Parathyroid adenoma (tissue), 2 donors: ENCODE data around the gene MINK1.

ENCODE experiments used
- H2AFZ ChIP-seq: fragments of 300-600 bp; sonication (generic); one replicate; pipeline ENCODE4 v1.7.0; 2017; ENCODE audit warnings: antibody characterized with exemption, mild to moderate bottlenecking
- H3K27ac ChIP-seq: fragments of 300-600 bp; sonication (generic); one replicate; pipeline ENCODE4 v1.7.0; 2017
- H3K27me3 ChIP-seq: fragments of 300-600 bp; sonication (generic); one replicate; pipeline ENCODE4 v1.7.0; 2017; ENCODE audit warnings: low read length; ENCODE audit not compliant: control insufficient read depth, insufficient read depth
- H3K36me3 ChIP-seq: fragments of 300-600 bp; sonication (generic); one replicate; pipeline ENCODE4 v1.7.0; 2017; ENCODE audit warnings: low read length; ENCODE audit not compliant: control insufficient read depth, insufficient read depth
- H3K4me1 ChIP-seq: fragments of 300-600 bp; sonication (generic); one replicate; pipeline ENCODE4 v1.7.0; 2017; ENCODE audit warnings: control low read depth
- H3K4me2 ChIP-seq: fragments of 300-600 bp; sonication (generic); one replicate; pipeline ENCODE4 v1.7.0; 2017; ENCODE audit warnings: low read length
- H3K4me3 ChIP-seq: fragments of 300-600 bp; sonication (generic); one replicate; pipeline ENCODE4 v1.7.0; 2017; ENCODE audit warnings: low read depth, low read length
- H3K79me2 ChIP-seq: fragments of 300-600 bp; sonication (generic); one replicate; pipeline ENCODE4 v1.7.0; 2017; ENCODE audit warnings: control low read depth
- H3K9ac ChIP-seq: fragments of 300-600 bp; sonication (generic); one replicate; pipeline ENCODE4 v1.7.0; 2017; ENCODE audit warnings: mild to moderate bottlenecking
- H3K9me3 ChIP-seq: fragments of 300-600 bp; sonication (generic); one replicate; pipeline ENCODE4 v1.7.0; 2017; ENCODE audit warnings: low read length; ENCODE audit not compliant: control insufficient read depth
- TF ChIP-seq, protein P1 (sequence below): fragments of 300-600 bp; sonication (generic); IDR thresholded peaks from one replicate; pipeline ENCODE4 v1.7.0; 2017; ENCODE audit warnings: antibody characterized with exemption, mild to moderate bottlenecking
- donor health status: primary hyperparathyroidism.

MINK1 gene

DNA sequence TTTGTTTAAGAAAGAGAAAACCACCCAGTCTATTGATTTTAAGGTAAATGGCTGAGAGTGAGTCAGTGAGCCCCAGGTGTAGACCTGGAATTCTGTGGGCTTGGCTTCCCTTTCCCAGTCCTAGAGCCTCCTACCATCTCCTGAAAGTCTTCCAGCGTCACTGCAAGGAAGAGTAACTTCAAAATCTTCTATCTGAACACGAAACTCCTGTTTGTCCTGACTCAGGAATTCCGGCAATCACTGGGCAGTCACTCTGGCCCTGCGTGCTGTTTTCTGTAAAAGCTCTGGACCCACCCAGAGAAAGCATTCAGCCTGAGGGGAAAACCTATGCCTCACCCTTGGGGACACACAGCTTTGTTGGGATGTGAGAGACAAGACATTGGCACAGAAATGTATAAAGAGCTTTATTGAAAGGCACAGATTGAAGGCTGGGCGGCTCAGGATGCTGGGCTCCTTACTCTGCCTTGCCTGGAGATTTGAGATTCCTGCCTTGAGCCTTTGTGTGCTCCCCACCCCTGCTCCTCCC, 15.9 kb downstream of the MINK1 start:
- Histone ChIP-seq H3K4me3 (no peak overlapping the region), H3K79me2 (peaks cover 44% of the 10 kb centered on the region), H3K4me2 (no peak overlapping the region), H3K9ac (no peak overlapping the region), H3K27ac (no peak overlapping the region), H3K36me3 (no peaks in the 10 kb centered on the region), H2AFZ (no peak overlapping the region), H3K9me3 (no peaks in the 10 kb centered on the region), H3K4me1 (peaks cover 12% of the 10 kb centered on the region), H3K27me3 (no peaks in the 10 kb centered on the region)
- TF ChIP-seq, protein P1, sequence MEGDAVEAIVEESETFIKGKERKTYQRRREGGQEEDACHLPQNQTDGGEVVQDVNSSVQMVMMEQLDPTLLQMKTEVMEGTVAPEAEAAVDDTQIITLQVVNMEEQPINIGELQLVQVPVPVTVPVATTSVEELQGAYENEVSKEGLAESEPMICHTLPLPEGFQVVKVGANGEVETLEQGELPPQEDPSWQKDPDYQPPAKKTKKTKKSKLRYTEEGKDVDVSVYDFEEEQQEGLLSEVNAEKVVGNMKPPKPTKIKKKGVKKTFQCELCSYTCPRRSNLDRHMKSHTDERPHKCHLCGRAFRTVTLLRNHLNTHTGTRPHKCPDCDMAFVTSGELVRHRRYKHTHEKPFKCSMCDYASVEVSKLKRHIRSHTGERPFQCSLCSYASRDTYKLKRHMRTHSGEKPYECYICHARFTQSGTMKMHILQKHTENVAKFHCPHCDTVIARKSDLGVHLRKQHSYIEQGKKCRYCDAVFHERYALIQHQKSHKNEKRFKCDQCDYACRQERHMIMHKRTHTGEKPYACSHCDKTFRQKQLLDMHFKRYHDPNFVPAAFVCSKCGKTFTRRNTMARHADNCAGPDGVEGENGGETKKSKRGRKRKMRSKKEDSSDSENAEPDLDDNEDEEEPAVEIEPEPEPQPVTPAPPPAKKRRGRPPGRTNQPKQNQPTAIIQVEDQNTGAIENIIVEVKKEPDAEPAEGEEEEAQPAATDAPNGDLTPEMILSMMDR, result no peak

DNA sequence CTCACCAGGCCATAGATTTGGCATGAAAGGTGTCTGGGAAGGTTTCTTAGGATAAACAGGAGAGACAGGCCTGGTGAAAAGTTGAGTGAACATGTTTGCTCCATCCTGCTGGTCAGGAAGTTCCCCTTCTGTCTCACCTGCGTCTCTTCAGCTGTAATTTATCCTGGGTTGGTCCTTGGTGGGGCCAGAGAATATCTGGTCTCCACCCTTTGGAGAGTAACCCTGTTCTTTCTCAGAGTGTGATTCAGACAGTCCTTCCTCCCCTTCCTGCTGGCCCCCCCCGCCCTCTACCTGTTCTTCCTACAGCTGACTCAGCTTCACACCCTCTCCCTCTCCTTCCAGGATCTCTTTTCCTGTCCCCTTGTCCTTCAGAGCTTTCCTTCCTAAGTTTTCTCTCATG, 17.1 kb downstream of the MINK1 start:
- Histone ChIP-seq H3K4me3 (no peak overlapping the region), H2AFZ (no peak overlapping the region), H3K27me3 (no peaks in the 10 kb centered on the region), H3K9ac (no peak overlapping the region), H3K4me1 (peaks cover 12% of the 10 kb centered on the region), H3K4me2 (peak overlapping the region; percentile 41), H3K27ac (no peak overlapping the region), H3K9me3 (no peaks in the 10 kb centered on the region), H3K79me2 (peaks cover 43% of the 10 kb centered on the region), H3K36me3 (no peaks in the 10 kb centered on the region)
- TF ChIP-seq, protein P1, result no peak

GRCh38 chr17:4851084-4851483, 17.9 kb downstream of the MINK1 start:
- H3K36me3 ChIP-seq, result no peaks in the 10 kb centered on the region
- H3K4me3 ChIP-seq, result no peak overlapping the region
- no peaks in the 10 kb centered on the region for H3K9me3 ChIP-seq
- no peak overlapping the region for H3K9ac ChIP-seq
- no peaks in the 10 kb centered on the region for H3K27me3 ChIP-seq
- TF ChIP-seq, protein P1, result no peak
- no peak overlapping the region for H3K27ac ChIP-seq
- H3K79me2 ChIP-seq, result peaks cover 36% of the 10 kb centered on the region
- H3K4me2 ChIP-seq, result peak overlapping the region; percentile 41
- peaks cover 10% of the 10 kb centered on the region for H3K4me1 ChIP-seq
- H2AFZ ChIP-seq, result no peak overlapping the region

DNA sequence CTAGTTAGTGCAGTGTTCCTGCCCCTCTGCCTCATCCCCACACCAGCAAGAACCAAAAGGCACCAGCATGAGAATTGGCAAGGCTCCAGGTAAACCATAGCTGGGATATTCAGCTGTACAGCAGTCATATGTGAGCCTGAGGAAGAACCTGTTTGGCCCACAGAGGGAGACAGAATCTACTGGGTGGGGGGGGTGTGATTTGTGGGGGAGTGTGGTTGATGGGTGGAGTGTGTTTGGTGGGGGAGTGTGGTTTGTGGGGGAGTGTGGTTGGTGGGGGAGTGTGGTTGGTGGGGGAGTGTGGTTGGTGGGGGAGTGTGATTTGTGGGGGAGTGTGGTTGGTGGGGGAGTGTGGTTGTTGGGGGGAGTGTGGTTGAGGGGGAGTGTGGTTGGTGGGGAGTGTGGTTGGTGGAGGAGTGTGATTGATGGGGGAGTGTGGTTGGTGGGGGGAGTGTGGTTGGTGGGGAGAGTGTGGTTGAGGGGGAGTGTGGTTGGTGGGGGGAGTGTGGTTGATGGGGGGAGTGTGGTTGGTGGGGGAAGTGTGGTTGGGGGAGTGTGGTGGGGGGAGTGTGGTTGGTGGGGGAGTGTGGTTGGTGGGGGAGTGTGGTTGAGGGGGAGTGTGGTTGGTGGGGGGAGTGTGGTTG, 19.5 kb downstream of the MINK1 start:
- H3K9ac ChIP-seq, result no peak overlapping the region
- no peaks in the 10 kb centered on the region for H3K27me3 ChIP-seq
- H3K27ac ChIP-seq, result no peak overlapping the region
- H3K4me1 ChIP-seq, result peaks cover 11% of the 10 kb centered on the region
- peaks cover 27% of the 10 kb centered on the region for H3K79me2 ChIP-seq
- no peak overlapping the region for H2AFZ ChIP-seq
- no peaks in the 10 kb centered on the region for H3K36me3 ChIP-seq
- TF ChIP-seq, protein P1, result no peak
- H3K4me2 ChIP-seq, result no peak overlapping the region
- no peak overlapping the region for H3K4me3 ChIP-seq
- no peaks in the 10 kb centered on the region for H3K9me3 ChIP-seq

GRCh38 chr17:4853208-4853671, 20.1 kb downstream of the MINK1 start:
- Histone ChIP-seq H3K4me1 (peaks cover 15% of the 10 kb centered on the region), H3K9ac (no peak overlapping the region), H3K27ac (no peak overlapping the region)

More at GRCh38 chr17:4853208-4853671, 20.1 kb downstream of the MINK1 start:
- Histone ChIP-seq H3K27me3 (no peaks in the 10 kb centered on the region), H3K4me2 (no peak overlapping the region), H3K36me3 (no peaks in the 10 kb centered on the region), H2AFZ (no peak overlapping the region), H3K79me2 (peaks cover 29% of the 10 kb centered on the region), H3K4me3 (no peak overlapping the region), H3K9me3 (no peaks in the 10 kb centered on the region)
- TF ChIP-seq, protein P1, result no peak
